ENCODE results near the gene COMMD3. TPM values are rescaled to one million over a fixed set of nuclear protein-coding genes. Genes with fewer than 3 reads are reported as not detected.

The COMMD3 gene
- polyA plus RNA-seq, 4 donors: 79.3 to 101 (median 90.5) TPM

- no peak for DNase-seq (ENCODE audit: low read depth in 4 of 4, low spot score in 2 of 4)
Measured at GRCh38 chr10:22365233-22365632, 49.0 kb downstream of the COMMD3 start.

DNA sequence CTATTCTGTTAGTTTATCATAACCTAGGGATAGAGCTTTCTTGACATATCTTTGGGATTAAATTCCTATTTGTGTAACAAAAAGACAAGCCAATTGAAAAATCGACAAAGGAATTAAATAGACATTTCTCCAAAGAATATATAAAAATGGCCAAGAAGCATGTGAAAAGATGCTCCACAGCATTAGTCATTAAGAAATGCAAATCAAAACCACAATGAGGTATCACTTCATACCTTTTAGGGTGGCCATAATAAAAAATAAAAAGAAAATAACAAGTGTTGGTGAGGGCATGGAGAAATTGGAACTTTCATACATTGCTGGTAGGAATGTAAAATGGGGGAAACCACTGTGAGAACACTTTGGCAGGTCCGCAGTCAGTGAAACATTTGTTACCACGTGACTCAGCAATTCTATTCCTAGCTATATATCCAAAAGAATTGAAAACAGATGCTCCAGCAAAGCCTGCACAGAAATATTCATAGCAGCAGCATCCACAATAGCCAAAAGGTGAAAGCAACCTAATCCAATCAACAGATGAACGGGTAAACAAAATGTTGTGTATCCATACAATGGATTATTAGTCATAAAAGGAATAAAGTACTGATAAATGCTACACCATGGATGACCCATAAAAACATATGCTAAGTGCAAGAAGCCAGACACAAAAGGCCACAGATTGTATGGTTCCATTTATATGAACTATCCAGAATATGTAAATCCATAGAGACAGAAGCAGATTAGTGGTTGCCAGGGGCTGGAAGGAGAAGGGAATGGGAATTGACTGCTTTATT is 49.7 kb downstream of the COMMD3 start:
- DNase-seq (ENCODE audit: low read depth in 4 of 4, low spot score in 2 of 4): no peak

DNA sequence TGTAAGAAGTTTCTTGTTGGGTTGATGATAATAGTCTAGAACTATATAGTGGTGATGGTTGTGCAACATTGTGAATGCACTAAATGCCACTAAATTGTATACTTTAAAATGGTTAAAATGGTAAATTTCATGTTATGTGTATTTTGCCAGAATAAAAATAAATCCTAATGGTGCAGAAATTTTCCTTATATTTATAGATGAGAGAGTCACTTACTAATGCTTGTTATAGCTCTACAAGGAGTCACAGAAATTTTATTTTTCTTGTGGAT is 50.2 kb downstream of the COMMD3 start:
- no peak for DNase-seq (ENCODE audit: low read depth in 4 of 4, low spot score in 2 of 4)

GRCh38 chr10:22366771-22367170 is 50.6 kb downstream of the COMMD3 start:
- DNase-seq (ENCODE audit: low read depth in 4 of 4, low spot score in 2 of 4): no peak

- no peak for DNase-seq (ENCODE audit: low read depth in 4 of 4, low spot score in 2 of 4)
Measured at GRCh38 chr10:22367471-22367870, 51.3 kb downstream of the COMMD3 start.

DNA sequence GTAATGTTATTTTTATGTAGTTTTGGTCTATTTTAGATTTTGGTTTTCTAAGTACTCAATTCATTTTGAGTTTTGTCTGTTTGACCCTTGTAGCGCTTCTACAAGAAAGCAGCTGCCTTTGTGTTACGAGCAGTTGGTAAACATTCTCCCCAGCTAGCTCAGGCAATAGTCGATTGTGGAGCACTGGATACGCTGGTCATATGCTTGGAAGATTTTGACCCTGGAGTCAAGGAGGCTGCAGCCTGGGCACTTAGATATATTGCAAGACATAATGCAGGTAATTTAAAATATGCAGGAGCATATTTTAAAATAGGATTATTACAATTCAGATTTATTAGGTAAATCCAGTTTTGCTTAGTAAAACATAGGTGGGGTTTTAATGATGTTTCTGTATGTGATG is 52.2 kb downstream of the COMMD3 start:
- DNase-seq (ENCODE audit: low read depth in 4 of 4, low spot score in 2 of 4): no peak

DNA sequence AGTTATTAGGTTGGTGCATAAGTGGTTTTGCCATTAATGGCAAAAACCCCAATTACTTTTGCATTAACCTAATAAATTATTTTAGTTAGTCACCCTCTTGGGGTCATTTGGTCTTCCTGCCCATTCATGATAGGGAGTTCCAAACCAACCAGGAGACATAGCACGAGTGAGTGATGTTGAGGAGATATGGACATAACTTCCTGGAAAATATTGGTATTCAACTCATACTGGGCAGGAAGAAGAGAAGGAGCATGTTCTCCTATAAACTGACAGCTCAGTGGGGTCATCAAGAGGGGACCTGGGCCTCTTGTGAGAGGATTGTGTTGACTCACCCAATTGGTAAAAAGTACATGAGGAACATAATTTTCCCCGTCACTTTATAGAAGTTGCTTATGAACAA is 52.8 kb downstream of the COMMD3 start:
- no peak for DNase-seq (ENCODE audit: low read depth in 4 of 4, low spot score in 2 of 4)

GRCh38 chr10:22369434-22370072 is 53.4 kb downstream of the COMMD3 start:
- no peak for DNase-seq (ENCODE audit: low read depth in 4 of 4, low spot score in 2 of 4)

Other genes with a start within 250 kb of the COMMD3 start
- gene EBLN1, start 98.4 kb upstream of the COMMD3 start, polyA plus RNA-seq (ENCODE audit: insufficient read length in 4 of 4): under 1 TPM in 1 of 4 donors, not detected in 3; 0.17 TPM
- 100 to 1,000 TPM; 103 to 113 (median 109) TPM for gene BMI1, start 4.7 kb downstream of the COMMD3 start, polyA plus RNA-seq (ENCODE audit: insufficient read length in 4 of 4)
- 1 to 10 TPM in 1 of 4 donors, under 1 TPM in 3; 0.68 to 1.0 (median 0.91) TPM for gene SPAG6, start 29.1 kb downstream of the COMMD3 start, polyA plus RNA-seq (ENCODE audit: insufficient read length in 4 of 4)